ENCODE results near the gene EDC4. TPM values are rescaled to one million over a fixed set of nuclear protein-coding genes. Genes with fewer than 3 reads are reported as not detected.
A peak's percentile ranks its signal among the peaks of the same experiment; 100 is the strongest.

Gene EDC4
- total and polyA plus RNA-seq, 9 of the 15 experiments (the other 6 are each of a cell fraction or from before 2014, with no cell fraction given), result 1.1 to 131 (median 74.0) TPM

DNA sequence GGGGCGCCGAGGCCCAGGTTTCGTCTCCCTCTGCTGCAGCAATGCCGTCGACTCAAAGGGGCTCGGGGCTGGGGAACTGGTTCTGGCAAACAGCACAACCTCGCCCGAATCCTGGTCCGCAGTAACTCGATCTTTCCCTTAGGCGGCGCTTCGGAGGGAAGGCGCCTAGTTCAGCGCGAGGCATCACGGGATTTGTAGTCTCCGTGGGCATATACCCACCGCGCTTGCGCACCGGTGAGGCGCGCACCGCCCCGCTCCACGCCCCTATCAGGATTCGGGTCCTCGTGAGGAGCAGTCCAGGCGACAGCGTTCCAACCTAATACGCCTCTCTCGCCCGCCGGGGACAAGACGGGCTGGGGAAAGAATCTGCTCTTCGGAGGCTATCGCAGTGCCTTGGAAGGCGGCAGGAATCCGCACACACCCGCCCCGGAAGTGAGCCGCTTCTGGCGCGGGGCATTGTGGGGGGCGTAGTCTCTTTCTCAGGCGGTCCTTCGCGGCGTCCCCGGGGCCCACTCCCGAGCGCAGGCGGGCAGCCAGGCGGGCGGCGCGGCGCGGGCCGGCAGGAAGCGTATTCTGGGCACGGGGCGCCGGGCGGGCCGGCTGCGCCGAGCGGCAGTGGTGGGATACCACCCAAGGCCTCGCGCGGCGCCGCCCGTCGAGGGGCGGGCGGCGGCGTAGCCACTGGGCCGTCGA is 30.9 kb upstream of the EDC4 start, which contains the start of gene THAP11 (continued):
- TF ChIP-seq ESRRA (IDR thresholded peaks at IDR 0.05; ENCODE audit: borderline replicate concordance, low read depth), result peak; percentile 11; the same call in 1 of the 2 replicates
- TF ChIP-seq RBM39 (optimal IDR thresholded peaks at IDR 0.05; ENCODE audit: low read depth, low read length), result no peak
- no peak for TF ChIP-seq DPF2 (IDR thresholded peaks at IDR 0.05)
- TF ChIP-seq RHOXF2B (CRISPR knock-in tag; conservative IDR thresholded peaks at IDR 0.05), result no peak
- no peak for TF ChIP-seq ZNF165 (CRISPR knock-in tag; IDR thresholded peaks at IDR 0.05; ENCODE audit: borderline replicate concordance)
- no peak for TF ChIP-seq ZBED1 (IDR thresholded peaks at IDR 0.05)
- TF ChIP-seq SIRT6 (IDR thresholded peaks at IDR 0.05; ENCODE audit: low read depth, low read length), result no peak
- TF ChIP-seq HDAC8 (tag; IDR thresholded peaks at IDR 0.05), result no peak
- TF ChIP-seq ZNF444 (CRISPR knock-in tag; IDR thresholded peaks at IDR 0.05), result no peak
- TF ChIP-seq PRMT5 (CRISPR knock-in tag; IDR thresholded peaks at IDR 0.05), result no peak
- TF ChIP-seq ZZZ3 (IDR thresholded peaks at IDR 0.05), result no peak
- no peak for TF ChIP-seq NR4A1 (CRISPR knock-in tag; IDR thresholded peaks at IDR 0.05)
- no peak for TF ChIP-seq NR4A1 (tag; IDR thresholded peaks at IDR 0.05)
- no peak for TF ChIP-seq SNIP1 (IDR thresholded peaks at IDR 0.05; ENCODE audit: low read depth)
- no peak for TF ChIP-seq NR3C1 (CRISPR knock-in tag; IDR thresholded peaks at IDR 0.05)
- TF ChIP-seq HNRNPH1 (optimal IDR thresholded peaks at IDR 0.05; ENCODE audit: low read depth, low read length), result no peak
- TF ChIP-seq, protein P1, sequence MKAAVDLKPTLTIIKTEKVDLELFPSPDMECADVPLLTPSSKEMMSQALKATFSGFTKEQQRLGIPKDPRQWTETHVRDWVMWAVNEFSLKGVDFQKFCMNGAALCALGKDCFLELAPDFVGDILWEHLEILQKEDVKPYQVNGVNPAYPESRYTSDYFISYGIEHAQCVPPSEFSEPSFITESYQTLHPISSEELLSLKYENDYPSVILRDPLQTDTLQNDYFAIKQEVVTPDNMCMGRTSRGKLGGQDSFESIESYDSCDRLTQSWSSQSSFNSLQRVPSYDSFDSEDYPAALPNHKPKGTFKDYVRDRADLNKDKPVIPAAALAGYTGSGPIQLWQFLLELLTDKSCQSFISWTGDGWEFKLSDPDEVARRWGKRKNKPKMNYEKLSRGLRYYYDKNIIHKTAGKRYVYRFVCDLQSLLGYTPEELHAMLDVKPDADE (conservative IDR thresholded peaks at IDR 0.05; ENCODE audit: control insufficient read depth, low read depth, low read length), result peak; percentile 93
- peak; percentile 33; the same call in 1 of the 2 replicates for TF ChIP-seq ZNF644 (tag; IDR thresholded peaks at IDR 0.05; ENCODE audit: low read depth)
- no peak for TF ChIP-seq SMAD3 (CRISPR knock-in tag; conservative IDR thresholded peaks at IDR 0.05)
- no peak for TF ChIP-seq TFE3 (CRISPR knock-in tag; IDR thresholded peaks at IDR 0.05)
- no peak for TF ChIP-seq POLR3G (IDR thresholded peaks at IDR 0.05; ENCODE audit: extremely low read depth, insufficient read length, insufficient replicate concordance)
- no peak for TF ChIP-seq ZNF197 (CRISPR knock-in tag; IDR thresholded peaks at IDR 0.05; ENCODE audit: low read depth)
- TF ChIP-seq PHB (CRISPR knock-in tag; IDR thresholded peaks at IDR 0.05), result no peak
- no peak for TF ChIP-seq ZFP1 (CRISPR knock-in tag; IDR thresholded peaks at IDR 0.05)
- TF ChIP-seq RBM15 (IDR thresholded peaks at IDR 0.05; ENCODE audit: insufficient read depth, low read length), result no peak
- no peak for TF ChIP-seq HEY1 (CRISPR knock-in tag; IDR thresholded peaks at IDR 0.05; ENCODE audit: borderline replicate concordance)
- no peak for TF ChIP-seq HDAC2 (IDR thresholded peaks at IDR 0.05)
- no peak; the same call in 1 of the 2 replicates for TF ChIP-seq MBD1 (CRISPR knock-in tag; IDR thresholded peaks at IDR 0.05)
